MM.1S (cell line): ENCODE results near the gene TBR1.

Experiments
- DNase-seq: peaks from one replicate; pipeline ENCODE4 v3.0.0-alpha.2; 2015
- H2AFZ ChIP-seq: fragments of 300-600 bp; sonication (generic); 2 replicates; pipeline ENCODE4 v1.6.0; 2016; ENCODE audit warnings: antibody characterized with exemption, low read length
- H3F3A ChIP-seq: fragments of 300-600 bp; sonication (generic); 2 replicates; pipeline ENCODE4 v1.6.1; 2016; ENCODE audit warnings: mild to moderate bottlenecking, antibody characterized with exemption, low read length, moderate library complexity, mixed read lengths; ENCODE audit not compliant: insufficient read depth
- H3K27ac ChIP-seq: fragments of 300-600 bp; sonication (generic); 2 replicates; pipeline ENCODE4 v1.5.1; 2016; ENCODE audit warnings: mild to moderate bottlenecking, low read length
- H3K27me3 ChIP-seq: fragments of 300-600 bp; sonication (generic); replicated peaks from 2 replicates; pipeline ENCODE4 v1.6.0; 2016; ENCODE audit warnings: low read length; ENCODE audit not compliant: insufficient read depth
- H3K36me3 ChIP-seq: fragments of 300-600 bp; sonication (generic); replicated peaks from 2 replicates; pipeline ENCODE4 v1.6.1; 2016; ENCODE audit warnings: mild to moderate bottlenecking, low read length, mixed read lengths; ENCODE audit not compliant: insufficient read depth
- H3K4me1 ChIP-seq: fragments of 300-600 bp; sonication (generic); 2 replicates; pipeline ENCODE4 v1.6.1; 2016; ENCODE audit warnings: low read length, mixed read lengths
- H3K4me2 ChIP-seq: fragments of 300-600 bp; sonication (generic); 2 replicates; pipeline ENCODE4 v1.6.0; 2016; ENCODE audit warnings: low read depth, low read length
- H3K4me3 ChIP-seq: fragments of 300-600 bp; sonication (generic); 2 replicates; pipeline ENCODE4 v1.5.1; 2016; ENCODE audit warnings: low read length, mixed read lengths
- H3K79me2 ChIP-seq: fragments of 300-600 bp; sonication (generic); 2 replicates; pipeline ENCODE4 v1.6.1; 2016; ENCODE audit warnings: mixed run types, low read length, mixed read lengths
- H3K9ac ChIP-seq: fragments of 300-600 bp; sonication (generic); 2 replicates; pipeline ENCODE4 v1.6.1; 2016; ENCODE audit warnings: low read length, mixed read lengths
- H3K9me2 ChIP-seq: fragments of 300-600 bp; sonication (generic); replicated peaks from 2 replicates; pipeline ENCODE4 v1.6.1; 2016; ENCODE audit warnings: mild to moderate bottlenecking, low read length, mixed read lengths; ENCODE audit not compliant: insufficient read depth
- H3K9me3 ChIP-seq: fragments of 300-600 bp; sonication (generic); replicated peaks from 2 replicates; pipeline ENCODE4 v1.6.1; 2016; ENCODE audit warnings: mild to moderate bottlenecking, low read length, mixed read lengths; ENCODE audit not compliant: insufficient read depth
- H4K20me1 ChIP-seq: fragments of 300-600 bp; sonication (generic); 2 replicates; pipeline ENCODE4 v1.6.1; 2016; ENCODE audit warnings: mild to moderate bottlenecking, low read length, moderate library complexity, mixed read lengths; ENCODE audit not compliant: insufficient read depth
- CTCF ChIP-seq: fragments of 300-600 bp; sonication (generic); IDR thresholded peaks from 2 replicates; pipeline ENCODE4 v1.5.1; 2016; ENCODE audit warnings: antibody characterized with exemption, low read length, mixed read lengths
- EZH2 ChIP-seq: fragments of 300-600 bp; sonication (generic); optimal IDR thresholded peaks from 2 replicates; pipeline ENCODE3; 2017; ENCODE audit warnings: low read depth, mild to moderate bottlenecking, antibody characterized with exemption, low read length, mixed read lengths
- EZH2phosphoT487 ChIP-seq: fragments of 300-600 bp; sonication (generic); IDR thresholded peaks from 2 replicates; pipeline ENCODE4 v1.6.1; 2018; ENCODE audit warnings: antibody characterized with exemption, low read length

The TBR1 gene

GRCh38 chr2:161391737-161392506 is 24.2 kb upstream of the TBR1 start:
- H3K9me2 ChIP-seq = no peaks in the 10 kb centered on the region
- H3K4me1 ChIP-seq = peaks cover 2% of the 10 kb centered on the region; the same call in 1 of the 2 replicates
- no peaks in the 10 kb centered on the region for H4K20me1 ChIP-seq
- DNase-seq = no peak
- H3K4me3 ChIP-seq = no peak overlapping the region
- H3K27ac ChIP-seq = no peak overlapping the region
- no peaks in the 10 kb centered on the region for H3K27me3 ChIP-seq
- H3K36me3 ChIP-seq = peaks cover 17% of the 10 kb centered on the region
- peaks cover 28% of the 10 kb centered on the region for H3K79me2 ChIP-seq
- TF ChIP-seq EZH2 (no peak), CTCF (no peak), EZH2phosphoT487 (no peak)
- H3K9ac ChIP-seq = no peak overlapping the region
- H3K4me2 ChIP-seq = no peak overlapping the region
- no peaks in the 10 kb centered on the region for H3F3A ChIP-seq
- H2AFZ ChIP-seq = no peak overlapping the region
- no peaks in the 10 kb centered on the region for H3K9me3 ChIP-seq

- Histone ChIP-seq H3K9ac (no peak overlapping the region), H3K79me2 (no peaks in the 10 kb centered on the region), H4K20me1 (no peaks in the 10 kb centered on the region), H2AFZ (no peak overlapping the region), H3K4me1 (no peaks in the 10 kb centered on the region), H3K9me3 (no peaks in the 10 kb centered on the region), H3K36me3 (peaks cover 11% of the 10 kb centered on the region), H3K9me2 (no peaks in the 10 kb centered on the region), H3K4me2 (no peak overlapping the region), H3F3A (no peaks in the 10 kb centered on the region), H3K27me3 (no peaks in the 10 kb centered on the region), H3K27ac (no peak overlapping the region), H3K4me3 (no peak overlapping the region)
- DNase-seq = no peak
- no peak for TF ChIP-seq EZH2phosphoT487
- no peak for TF ChIP-seq CTCF
- TF ChIP-seq EZH2 = no peak
Observed at GRCh38 chr2:161400076-161400475, 16.0 kb upstream of the TBR1 start.

GRCh38 chr2:161402297-161402696 is 13.8 kb upstream of the TBR1 start:
- Histone ChIP-seq H3K4me3 (no peak overlapping the region), H3K27ac (no peak overlapping the region), H4K20me1 (no peaks in the 10 kb centered on the region), H2AFZ (no peak overlapping the region), H3K9me2 (no peaks in the 10 kb centered on the region), H3K4me2 (no peak overlapping the region), H3K36me3 (no peaks in the 10 kb centered on the region; the same call in 1 of the 2 replicates), H3F3A (no peaks in the 10 kb centered on the region), H3K27me3 (no peaks in the 10 kb centered on the region), H3K9ac (no peak overlapping the region), H3K79me2 (no peaks in the 10 kb centered on the region), H3K4me1 (no peaks in the 10 kb centered on the region), H3K9me3 (no peaks in the 10 kb centered on the region)
- no peak for DNase-seq
- TF ChIP-seq CTCF (no peak), EZH2phosphoT487 (no peak), EZH2 (no peak)
